HG02870 (cell line): ENCODE results near the gene KCND3.

ENCODE experiments used
- ATAC-seq: cut with Tn5 transposase; IDR thresholded peaks from one replicate; pipeline ENCODE4 v1.9.1; 2021; ENCODE audit warnings: mild to moderate bottlenecking, moderate library complexity; ENCODE audit not compliant: unreplicated experiment

KCND3 gene

DNA sequence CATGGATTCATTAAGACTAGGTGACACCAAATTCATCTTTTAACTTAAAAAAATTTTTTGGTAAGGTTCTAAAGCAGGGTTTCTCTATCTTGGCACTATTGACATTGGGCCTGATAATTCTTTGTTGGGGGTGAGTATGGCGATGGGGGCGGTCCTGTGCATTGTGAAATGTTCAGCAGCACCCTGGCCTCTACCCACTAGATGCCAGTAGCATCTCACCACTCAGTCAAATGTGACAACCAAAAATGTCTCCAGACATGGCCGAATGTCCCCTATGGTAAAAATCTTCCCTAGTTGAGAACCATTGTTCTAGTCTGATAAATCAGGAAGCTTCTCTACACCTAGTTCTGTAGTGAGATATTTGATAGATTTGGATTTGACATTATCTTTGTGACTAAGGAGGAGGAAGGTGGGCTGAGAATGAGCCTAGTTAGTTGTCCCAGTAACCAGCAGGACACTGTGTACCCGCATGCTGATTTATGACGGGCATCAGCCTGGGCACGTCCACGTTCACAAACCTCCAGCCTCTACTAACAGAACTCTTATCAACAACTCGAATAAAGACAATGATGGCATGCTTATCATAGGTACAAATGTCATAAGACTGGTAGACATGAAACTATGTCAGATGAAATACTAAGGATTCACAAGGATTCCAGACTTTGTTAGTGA, 104.6 kb downstream of the KCND3 start:
- no peak for ATAC-seq

DNA sequence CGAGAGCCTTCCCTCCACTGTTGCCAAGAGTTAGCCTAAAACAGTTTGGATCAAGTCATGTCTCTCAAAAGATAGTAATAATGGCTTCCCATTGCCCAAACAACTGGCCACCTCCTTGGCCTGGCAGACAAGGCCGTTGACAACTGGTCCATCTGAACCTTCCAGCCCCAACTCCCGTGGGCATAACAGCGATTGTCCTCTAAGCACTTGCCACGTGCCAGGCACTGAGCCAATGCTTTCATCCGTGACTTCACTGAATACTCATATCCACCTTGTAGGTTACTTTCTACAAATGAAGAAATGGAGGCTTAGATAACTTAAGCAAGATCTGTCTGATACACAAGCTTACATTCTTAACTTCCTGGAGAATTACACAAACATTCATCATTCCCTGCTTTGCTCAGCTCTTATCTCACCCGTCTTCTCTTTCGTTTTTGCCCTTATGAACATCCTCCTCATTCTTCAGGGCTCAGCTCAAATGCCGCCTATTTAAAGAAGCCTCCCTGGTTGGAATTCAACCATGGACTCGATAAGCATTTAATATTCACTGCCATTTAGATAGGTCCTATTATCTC, 106.4 kb downstream of the KCND3 start:
- ATAC-seq = no peak

DNA sequence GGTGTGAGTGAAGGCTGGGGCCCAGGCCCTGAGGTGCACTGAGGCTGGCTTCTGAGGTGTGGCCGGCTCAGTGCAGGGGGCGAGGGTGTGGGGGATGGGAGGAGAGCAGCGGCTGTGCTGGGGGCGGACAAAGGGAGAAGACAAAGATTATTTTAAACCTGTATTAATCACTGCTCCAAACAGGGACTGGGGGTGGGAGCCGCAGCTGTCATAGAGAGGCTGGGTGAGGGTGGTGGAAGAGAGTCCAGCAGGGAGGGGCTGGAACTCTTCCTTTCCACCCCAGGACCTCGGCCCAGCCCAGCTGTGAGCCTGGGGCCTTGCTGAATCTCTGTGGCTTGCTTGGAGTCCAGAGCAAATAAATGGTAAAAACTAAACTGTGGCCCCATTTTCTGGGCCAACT, 106.9 kb downstream of the KCND3 start:
- no peak for ATAC-seq

DNA sequence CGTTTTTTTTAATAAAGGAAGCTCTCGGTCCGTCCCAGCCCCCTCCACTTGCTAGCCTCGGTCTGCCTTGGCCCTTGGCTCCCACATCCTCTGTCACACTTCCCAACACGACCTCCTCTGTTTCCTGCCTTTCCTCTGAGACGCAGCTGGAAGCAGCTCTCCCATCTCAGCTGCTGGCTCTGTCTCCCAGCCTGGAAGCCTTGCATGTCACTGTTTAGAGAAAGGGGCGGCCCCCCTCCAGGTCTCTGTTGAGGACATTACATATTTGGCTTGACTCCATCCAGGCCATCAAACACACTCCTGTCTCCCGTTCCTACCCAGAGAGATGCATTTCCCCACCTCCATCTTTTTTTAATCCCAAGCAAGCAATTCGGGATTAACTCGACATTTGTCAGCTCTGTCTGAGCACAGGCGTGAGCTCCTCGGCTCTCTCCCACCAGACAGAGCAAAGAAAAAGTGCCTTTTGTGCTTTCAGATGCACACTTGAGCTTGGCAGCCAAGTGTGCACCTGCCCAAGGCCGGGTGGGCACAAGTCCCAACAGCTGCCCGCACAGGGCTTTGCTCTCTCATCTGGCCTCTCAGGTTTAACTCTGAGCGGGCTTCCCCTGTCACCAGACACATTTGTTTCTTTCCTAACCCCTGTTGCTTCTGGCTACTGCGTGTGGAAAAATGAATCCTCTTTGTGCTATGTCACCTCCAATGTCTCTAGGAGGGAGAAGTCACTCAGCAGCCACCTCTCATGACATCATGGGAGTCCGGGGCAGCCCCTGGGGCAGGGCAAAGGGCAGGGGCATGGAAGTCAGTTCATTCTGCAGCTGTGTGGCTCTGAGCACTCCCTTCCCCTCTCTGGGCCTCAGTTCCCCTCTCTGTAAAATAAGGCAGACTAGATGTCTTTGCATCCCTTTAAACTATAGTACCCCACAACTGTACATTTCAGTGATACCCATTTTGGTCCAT, 108.3 kb downstream of the KCND3 start:
- ATAC-seq = no peak

DNA sequence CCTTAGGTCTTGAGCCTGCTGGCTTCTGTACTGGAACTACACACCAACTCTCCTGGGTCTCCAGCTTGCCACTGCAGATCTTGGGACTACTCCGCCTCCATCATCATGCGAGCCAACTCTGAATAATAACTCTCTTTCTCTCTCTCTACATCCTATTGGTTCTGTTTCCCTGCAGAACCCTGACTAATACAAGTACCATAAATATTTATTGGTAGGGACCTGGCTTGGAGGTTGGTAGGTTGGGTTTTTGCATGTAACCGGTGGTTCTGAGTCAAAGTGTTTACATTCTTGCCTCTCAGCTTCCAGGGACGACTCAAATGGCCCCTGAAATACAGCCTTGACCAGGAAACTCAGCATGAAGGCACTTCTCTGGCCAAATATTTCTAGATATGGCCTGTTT, 110.4 kb downstream of the KCND3 start:
- ATAC-seq = no peak

DNA sequence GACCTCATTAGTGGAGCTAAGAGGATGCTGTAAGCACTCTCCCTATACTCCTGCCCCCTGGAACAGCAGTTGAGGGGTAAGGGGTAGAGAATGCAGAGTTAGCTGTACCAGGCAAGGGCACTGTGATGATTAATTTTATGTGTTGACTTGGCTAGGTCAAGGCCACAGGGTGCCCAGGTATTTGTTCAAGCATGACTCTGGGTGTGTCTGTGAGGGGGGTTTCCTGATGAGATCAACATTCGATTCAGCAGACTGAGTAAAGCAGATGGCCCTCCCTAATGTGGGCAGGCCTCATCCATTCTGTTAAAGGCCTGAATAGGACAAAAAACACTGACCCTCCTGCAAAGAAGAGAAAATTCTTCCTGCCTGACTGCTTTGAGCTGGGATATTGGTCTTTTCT, 110.8 kb downstream of the KCND3 start:
- no peak for ATAC-seq

DNA sequence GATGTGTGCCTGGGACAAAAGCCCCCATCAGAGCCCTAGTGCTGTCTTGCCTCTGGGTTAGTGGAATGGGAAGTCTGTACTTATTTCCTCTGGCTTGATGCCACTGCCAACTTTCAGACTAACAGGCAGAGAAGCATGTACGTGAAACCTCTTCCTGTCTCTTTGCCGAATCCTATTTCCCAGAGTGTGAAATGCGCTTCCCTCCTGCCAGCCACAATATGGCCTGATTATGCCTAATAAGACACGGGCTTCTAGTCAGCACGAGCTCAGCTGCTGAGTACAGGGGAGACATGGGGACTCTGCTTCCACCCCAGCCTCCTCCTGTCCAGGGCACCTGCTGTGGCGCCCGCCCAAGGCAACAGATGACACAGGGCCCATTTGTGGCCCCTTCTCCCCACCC, 111.4 kb downstream of the KCND3 start:
- ATAC-seq = no peak

DNA sequence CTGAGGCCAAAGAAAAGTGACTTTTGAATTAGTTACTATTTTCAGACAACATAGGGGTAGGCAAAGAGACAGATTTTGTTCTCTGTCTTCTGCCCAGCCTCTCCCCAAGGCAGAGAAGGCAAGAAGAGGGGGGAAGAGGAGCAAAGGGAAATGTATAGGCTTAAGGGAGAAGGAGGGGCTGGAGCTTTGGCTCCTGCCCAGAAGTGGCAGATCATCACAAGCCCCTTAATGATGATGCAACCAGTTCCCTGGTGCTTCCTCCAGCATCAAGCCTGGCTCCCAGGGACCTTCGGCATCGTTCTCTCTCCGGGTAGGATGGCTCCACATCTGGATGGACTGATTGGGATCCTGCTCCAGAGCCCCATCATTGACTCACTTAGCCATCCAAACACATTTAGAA, 112.8 kb downstream of the KCND3 start:
- ATAC-seq = no peak

DNA sequence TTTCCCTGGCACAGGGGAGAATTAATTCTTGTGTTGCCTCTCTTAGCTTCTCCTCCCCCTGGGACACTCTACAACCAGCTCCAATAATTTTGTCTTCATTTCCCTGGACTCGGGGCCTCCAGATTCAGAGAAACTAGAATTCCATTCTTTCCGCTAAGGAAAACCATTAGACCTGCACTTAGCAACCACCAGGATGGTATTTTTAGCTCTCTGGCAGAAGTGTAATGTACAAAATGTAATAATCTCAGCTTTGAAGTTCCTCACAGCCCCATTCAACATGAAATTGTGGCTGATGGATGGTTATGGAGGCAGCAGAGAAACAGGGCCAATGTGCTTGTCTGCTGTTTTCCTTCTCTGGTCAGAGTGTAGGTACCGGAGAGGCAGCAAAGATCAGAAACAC, 113.8 kb downstream of the KCND3 start:
- no peak for ATAC-seq

DNA sequence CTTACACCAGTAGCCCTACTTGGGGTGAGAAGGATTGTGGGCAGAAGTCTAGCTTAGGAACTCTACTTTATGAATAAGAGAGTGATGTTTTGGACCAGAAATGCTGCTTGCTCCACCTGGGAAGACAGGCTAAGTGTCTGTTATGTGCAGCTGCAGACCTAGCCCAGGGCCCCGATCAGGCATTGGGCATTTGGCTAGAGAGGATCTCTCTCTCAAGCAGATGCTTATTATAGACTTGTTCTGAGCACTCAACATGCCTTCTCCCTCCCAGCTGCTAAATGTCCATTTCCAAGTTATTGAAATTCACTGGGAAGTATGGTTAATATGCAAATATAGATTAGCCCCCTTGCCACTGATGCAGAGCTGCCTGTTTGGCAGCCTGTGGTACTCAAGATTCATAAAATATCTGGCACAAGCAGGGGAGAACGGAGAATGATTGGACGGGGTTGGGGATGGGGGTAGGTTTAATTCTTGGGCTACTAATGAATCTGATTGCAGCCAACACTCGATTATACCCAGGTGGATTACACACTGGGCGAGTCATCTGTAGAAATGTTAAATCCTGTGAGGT, 115.9 kb downstream of the KCND3 start:
- ATAC-seq = no peak

DNA sequence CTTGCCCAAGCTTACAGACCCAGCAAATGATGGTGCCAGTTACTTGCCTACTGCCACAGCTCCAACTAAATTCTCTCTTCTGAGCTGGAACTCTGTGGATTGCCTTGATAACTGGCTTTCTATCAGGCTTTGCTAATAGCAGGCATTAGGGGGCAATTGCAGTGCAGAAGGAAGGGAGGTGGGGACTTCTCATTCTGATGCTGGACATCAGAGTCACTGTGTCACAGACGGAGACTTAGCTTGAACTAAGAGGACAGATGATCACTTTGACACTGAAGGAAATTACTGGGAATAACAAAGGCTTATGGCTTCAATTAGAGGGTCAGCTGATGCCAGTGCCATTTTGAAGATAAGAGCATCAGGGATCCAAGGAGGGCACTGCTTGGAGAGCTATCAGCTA, 119.3 kb downstream of the KCND3 start:
- ATAC-seq = no peak

DNA sequence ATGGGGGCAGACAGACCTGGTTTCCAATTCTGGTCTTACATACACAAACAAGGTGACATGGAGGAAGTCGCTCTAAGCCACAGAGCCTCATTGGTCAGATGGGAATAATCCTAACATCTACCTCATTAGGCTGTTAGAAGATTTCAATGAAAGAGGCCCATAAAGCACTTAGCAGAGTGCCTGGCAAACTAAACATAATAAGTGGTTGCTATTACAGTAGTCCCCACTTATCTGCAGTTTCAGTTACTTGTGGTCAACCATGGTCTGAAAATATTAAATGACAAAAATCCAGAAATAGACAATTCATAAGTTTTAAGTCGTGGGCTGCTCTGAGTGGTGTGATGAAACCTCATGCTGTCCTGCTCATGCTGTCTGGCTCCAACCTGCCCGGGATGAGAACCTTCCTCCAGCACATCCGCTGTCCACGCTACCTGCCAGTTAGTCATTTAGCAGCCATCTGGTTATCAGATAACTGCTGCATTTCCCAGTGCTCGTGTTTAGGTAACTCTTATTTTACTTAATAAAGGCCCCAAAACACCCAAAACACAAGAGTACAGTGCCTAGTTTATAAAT, 121.5 kb downstream of the KCND3 start:
- no peak for ATAC-seq

DNA sequence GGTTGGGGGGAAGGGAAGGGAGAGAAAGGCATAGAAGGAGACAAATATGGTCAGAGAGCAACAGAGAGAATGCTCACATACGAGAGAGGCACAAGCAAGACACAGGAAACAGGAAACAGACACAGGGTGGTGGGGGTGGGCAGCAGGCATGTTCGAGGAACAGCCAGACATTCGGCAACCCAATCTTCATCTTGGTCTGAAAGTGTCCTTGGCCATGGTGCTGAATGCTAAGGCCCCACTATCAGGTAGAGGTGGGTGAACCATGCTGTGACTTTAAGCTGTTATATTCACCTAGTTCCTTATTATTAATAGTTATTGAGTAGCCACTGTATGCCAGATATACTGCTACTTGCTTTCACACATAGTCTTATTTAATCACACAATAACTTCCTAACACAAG, 124.6 kb downstream of the KCND3 start:
- no peak for ATAC-seq

DNA sequence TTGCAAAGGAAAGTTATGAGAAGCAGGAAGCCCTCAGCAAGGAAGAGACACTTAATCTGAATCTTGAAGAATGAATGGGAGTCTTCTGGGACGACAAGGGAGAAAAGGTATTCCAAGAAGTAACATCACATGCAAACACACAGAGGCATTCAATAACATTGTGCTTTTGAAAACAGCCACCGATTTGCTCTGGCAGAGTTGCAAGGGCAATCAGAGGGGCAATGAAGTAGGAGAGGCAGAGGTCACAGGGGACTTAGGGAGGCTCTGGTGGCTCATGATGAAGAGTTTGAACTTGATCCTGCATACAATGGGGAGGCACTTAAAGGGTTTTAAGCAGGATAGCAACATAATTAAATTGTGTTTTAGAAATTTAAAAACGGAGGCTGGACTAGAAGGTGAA, 126.1 kb downstream of the KCND3 start:
- no peak for ATAC-seq

DNA sequence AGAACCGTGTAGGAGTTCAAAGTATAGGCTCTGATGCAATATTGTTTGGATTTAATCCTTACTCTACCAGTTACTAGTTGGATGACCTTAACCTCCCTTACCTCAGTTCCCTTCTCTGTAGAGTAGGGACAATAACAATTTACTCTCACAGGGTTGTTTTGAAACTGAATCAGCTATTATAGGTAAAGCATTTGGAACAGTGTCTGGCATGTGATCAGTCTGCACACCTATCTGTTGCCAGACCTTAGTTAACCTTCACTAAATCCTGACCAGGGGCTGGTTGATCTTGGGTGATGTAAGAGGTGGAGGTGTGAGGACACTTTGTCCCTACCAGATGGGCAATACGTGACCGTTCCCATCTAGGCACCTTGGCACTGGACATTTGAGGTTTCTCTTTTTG, 126.9 kb downstream of the KCND3 start:
- no peak for ATAC-seq

DNA sequence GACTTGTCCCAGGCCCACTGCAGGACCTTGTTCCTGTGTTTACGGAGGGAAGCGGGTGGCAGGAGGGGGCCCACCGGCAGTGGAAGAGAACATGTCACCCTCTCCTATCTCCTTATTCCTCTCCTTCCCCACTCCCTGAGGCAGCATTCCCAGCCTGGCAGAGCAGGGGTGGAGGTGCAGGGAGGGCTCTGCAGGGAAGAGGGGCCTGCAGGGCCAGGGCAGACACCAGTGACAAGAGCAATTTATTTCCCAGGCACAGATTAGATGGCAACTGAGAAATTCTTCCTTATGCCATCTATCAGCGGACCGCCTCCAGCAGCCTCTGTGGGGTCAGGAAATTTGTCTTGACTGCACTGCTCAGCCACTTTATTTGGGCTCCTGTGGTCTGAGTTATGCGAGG, 127.9 kb downstream of the KCND3 start:
- ATAC-seq = no peak

DNA sequence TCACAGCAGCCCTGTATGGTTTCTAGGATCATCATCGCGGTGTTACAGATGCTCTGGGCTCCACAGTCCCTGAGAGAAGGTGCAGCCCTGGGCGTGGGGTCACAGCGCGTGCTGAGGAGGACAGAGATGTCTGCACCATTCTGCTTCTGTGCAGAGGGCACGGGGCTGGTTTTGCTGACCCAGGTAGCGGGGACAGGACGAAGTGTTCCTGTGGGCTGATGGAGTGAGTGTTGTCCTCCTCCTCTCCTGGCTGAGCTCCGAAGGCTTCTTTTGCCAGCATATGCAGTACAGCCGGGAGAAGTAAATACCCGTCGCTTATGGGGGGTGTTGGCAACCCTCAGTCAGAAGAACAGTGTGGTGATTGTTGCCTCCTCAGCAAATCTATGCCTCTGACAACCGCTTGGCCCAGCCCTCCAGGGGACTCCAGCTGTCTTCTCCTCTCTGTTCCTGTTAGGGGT, 132.2 kb downstream of the KCND3 start:
- ATAC-seq = no peak

DNA sequence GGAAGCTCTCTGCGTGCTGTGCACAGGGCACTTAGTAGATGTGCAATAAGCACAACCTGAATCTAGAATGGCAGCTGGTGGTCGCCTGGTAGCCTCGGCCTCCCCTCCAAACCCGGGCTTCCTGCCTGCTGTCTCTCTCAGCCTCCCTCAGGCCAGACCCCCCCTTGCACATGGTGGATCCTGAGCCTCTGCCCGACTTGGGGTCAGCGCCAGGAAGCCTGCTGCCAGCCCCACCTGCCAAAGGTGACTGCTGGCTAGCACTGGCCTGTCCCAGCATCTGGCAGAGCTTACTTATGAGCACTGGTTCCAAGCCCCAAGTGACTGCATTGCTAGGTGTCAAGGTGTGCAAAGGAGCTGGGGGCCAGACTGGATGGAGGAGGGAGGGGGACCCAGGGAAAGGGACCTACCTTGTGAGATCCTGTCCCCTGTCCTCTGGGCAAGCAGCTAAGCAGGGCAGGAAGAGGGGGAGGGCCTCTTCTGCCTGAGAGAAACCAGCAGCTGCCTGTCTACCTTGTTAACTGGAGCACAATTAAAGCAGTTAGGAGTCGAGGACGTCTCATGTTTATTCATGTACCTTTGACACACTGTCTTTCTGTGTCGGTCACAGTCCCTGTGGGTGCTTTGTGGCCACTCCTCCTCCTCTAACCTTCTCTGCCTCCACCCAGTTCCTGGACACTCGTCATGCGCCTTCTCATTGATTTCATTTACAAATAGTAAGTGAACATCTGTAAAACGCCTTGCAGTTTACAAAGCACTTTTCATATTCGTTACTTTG, 132.9 kb downstream of the KCND3 start:
- ATAC-seq = no peak

DNA sequence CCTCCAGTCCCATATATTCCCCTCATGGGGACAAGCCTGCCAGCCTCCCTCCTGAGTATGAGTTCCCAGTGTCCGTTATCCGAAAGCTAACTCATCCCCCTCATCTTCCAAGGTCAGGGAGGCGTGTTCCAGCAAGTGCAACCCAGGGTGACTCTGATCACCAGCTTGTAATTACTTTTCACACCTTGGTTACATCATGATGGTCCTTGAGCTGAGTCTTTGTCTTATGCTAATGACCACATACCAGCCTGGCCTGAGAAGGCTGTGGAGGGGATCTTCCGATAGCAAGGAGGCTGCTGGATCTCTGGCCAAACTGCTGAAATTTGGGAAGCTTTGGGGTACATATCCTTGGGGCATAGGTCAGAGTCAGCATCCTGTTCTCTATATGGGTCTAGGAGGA, 134.2 kb downstream of the KCND3 start:
- ATAC-seq = no peak

DNA sequence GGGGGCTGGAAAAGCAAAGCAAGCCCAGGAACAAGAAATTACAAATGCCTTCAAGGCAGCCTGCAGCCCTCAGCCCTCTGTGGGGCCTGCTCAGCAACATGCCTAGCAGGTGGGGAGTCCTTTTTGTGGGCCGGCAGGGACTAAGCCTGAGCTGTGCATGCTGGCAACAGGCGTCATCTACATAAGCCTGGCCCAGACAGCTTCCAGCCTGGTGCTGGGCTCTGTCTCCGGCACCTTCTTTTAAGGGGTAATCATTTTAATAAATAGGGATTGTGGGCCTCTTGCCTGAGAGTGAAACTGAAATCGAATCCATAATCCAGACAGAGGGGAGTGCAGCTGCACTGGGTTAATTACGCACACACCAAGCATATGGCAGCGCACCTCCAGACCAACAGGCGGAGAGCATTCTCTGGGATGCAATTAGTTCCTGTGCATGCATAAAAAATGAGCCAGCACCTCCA, 137.2 kb downstream of the KCND3 start:
- ATAC-seq = no peak
